Mononuclear cell (primary cell): ENCODE results near the gene TOP1. TPM values are rescaled to one million over a fixed set of nuclear protein-coding genes. Genes with fewer than 3 reads are reported as not detected.

Source experiments
- H3K27me3 ChIP-seq: 2 replicates; pipeline ENCODE4 v1.6.0; 2011; ENCODE audit warnings: low read length, control low read depth; ENCODE audit not compliant: insufficient read depth
- H3K4me1 ChIP-seq: 2 replicates; pipeline ENCODE4 v1.5.1; 2011; ENCODE audit warnings: mild to moderate bottlenecking, low read length, control low read depth; ENCODE audit not compliant: insufficient read depth
- H3K4me3 ChIP-seq: 2 replicates; pipeline ENCODE4 v1.5.1; 2011; ENCODE audit warnings: mild to moderate bottlenecking, low read length, moderate library complexity
- H3K9me3 ChIP-seq: 2 replicates; pipeline ENCODE4 v1.5.1; 2011; ENCODE audit warnings: low read depth, mild to moderate bottlenecking, control low read depth, low read length
- total RNA-seq: library from RNA; depleted of rRNA; stranded (reverse); fragments of >200 nt; gene quantifications from one replicate; pipeline ENCODE4 v1.2.3, GENCODE V29; 2012

The TOP1 gene
- total RNA-seq, 1 donor = 26.2 TPM

DNA sequence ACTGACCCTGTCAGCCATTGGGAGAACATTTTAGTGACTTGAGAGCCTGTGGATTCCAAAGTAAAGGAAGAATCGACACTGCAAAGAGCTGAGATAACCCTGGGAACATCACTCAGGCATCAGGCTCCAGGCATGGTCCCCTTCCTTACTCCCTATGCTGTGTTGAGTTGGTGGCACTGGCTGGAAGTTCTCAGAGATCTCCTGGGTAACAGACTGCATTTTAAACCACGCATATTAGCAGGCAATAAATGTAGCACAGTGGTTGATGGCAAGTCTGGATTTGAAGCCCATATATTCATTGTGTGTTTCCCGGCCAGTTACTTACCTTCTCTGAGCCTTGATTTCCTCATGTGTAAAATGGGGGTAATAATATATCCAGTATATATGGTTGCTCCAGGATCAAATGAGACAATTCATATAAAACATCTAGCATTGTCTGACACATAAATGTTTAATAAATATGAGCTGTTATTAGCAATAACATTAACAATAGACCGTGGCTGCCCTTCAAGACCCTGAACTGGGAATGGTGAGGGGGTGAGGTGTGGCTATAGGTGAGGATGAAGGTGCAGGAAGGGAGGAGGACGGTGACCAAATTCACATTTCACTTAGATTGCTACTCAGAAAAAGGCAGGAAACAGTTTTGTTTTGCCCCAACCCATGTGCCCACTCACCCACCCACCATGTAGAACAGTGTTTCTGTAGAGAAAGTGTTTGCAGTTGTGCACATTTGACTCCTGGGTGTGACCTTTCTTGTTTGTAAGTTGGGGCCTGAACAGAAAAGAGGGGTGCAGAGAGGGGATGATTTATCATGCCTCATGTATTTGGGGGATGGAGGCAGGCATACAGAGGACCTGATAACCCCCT, 110.8 kb downstream of the TOP1 start:
- peaks cover 58% of the 10 kb centered on the region for H3K4me1 ChIP-seq
- H3K9me3 ChIP-seq = no peaks in the 10 kb centered on the region
- no peaks in the 10 kb centered on the region for H3K27me3 ChIP-seq
- peak overlapping the region; percentile 76 for H3K4me3 ChIP-seq

DNA sequence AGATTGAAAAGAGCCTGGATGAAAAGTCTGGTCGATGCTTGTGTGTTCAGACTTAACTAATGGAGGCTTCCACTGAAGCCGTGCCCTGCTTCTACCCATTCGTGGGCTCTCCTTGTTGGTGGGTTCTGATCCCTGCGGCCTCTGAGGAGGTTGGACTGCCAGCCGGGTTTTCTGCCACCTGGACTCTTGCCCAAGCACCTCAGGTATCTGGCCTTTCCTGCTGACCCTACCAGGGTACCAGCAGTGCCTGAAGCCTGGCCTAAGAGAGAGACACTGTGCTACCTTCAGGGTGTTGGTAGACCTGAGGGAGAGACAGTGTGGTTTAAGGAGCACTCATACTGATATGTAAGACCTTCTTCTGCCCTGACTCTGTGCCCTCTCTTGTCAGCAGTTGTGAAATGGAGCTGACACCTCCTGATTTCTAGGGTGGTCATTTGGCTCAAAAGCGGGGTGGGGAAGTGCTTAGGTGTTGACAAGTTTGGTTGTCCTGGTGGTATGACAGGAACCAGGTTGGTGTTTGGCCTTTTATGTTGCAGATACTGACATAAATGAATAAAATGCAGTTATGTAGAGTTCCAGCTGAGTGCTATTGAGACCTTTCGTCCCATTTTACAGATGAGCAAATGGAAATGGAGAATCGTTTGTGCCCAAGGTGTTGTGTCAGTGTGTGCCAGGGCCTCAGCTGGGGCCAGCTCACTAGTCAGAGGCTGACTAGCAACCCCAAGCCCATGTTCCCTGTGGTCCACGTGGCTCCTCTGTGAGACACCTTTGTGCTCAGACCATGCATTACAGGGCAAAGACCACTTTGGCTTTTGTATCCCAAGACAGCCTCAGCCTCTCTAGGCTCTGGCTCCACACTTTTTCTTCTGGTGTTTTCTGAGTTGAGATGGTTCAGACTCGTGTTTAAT, 111.9 kb downstream of the TOP1 start:
- H3K4me1 ChIP-seq = peaks cover 68% of the 10 kb centered on the region
- no peaks in the 10 kb centered on the region for H3K27me3 ChIP-seq
- H3K4me3 ChIP-seq = peak overlapping the region; percentile 18
- no peaks in the 10 kb centered on the region for H3K9me3 ChIP-seq

DNA sequence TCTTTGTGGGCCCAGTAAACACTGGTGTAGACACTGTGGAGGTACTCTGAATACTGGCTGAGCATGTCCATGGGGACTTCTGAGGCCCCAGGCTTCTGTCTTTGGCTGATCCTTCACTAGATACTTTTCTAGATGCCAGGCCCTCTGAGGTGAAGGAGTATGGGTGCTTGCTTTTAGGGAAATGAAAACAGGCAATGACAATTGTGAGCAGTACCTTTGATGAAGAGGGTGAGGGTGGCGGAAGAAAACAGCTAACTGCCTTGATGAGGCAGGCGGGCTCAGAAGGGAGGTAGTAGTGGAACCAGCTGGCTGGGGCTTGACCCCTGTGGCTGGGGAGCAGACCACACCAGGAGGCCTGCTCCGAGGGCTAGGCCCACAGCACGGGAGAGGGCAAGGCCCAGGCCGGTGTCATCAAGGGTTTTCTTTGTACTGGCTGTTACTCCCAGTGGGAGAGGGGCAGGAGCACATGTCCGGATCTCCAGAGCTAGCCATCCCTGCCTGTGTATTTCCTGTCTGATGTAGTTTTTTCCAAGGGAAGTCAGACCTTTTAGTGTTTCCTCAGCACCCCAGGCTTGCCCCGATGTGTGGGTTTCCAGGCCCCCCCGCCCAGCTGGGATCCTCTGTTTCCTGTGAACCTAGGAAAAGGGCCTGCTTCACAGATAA, 112.7 kb downstream of the TOP1 start:
- Histone ChIP-seq H3K4me3 (no peak overlapping the region), H3K4me1 (peaks cover 72% of the 10 kb centered on the region), H3K9me3 (no peaks in the 10 kb centered on the region), H3K27me3 (no peaks in the 10 kb centered on the region)

DNA sequence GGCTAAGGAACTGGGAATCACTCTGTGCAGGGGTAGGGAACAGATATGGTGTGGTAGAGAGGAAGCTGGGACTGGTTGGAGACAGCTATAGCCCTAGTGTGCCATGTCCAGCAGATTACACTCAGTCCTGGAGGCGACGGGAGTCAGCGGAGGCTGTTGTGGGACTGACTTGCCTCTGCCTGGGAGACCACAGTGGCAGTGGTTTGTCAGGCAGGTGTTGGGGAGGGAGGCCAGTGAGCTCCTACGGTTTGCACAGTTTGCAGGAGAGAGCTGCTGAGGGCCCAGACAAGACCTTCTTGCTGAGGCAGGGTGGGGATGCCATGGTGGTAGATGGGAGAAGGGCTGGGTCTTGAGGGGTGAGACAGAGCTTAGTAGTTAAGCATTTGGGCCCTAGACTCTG, 113.6 kb downstream of the TOP1 start:
- Histone ChIP-seq H3K4me1 (peaks cover 77% of the 10 kb centered on the region), H3K27me3 (no peaks in the 10 kb centered on the region), H3K4me3 (no peak overlapping the region)

GRCh38 chr20:41142919-41143318, 114.3 kb downstream of the TOP1 start:
- H3K9me3 ChIP-seq = no peaks in the 10 kb centered on the region
- H3K4me3 ChIP-seq = no peak overlapping the region
- H3K4me1 ChIP-seq = peaks cover 78% of the 10 kb centered on the region
- H3K27me3 ChIP-seq = no peaks in the 10 kb centered on the region

More for the DNA sequence above, 113.6 kb downstream of the TOP1 start:
- no peaks in the 10 kb centered on the region for H3K9me3 ChIP-seq

DNA sequence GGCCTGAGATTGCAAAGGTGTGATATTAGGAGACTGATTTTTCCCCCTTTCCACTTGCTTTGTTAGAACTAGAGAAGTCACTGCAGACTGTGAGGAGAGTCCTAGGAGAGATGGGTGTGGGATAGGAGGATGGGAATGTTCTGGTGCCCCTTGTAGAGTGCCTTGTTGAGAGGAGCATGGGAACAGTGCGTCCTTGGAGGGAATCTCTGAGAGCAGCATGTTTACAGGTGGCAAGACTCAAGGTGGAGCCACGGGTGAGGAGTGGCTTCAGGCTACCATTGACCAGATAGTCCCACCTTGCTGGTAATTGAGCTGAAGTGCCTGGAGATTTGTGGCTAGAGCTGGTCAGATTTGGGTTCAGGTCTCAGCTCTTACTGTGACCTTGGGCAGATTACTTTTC, 114.7 kb downstream of the TOP1 start:
- Histone ChIP-seq H3K4me1 (peaks cover 80% of the 10 kb centered on the region), H3K4me3 (no peak overlapping the region), H3K9me3 (no peaks in the 10 kb centered on the region), H3K27me3 (no peaks in the 10 kb centered on the region)

DNA sequence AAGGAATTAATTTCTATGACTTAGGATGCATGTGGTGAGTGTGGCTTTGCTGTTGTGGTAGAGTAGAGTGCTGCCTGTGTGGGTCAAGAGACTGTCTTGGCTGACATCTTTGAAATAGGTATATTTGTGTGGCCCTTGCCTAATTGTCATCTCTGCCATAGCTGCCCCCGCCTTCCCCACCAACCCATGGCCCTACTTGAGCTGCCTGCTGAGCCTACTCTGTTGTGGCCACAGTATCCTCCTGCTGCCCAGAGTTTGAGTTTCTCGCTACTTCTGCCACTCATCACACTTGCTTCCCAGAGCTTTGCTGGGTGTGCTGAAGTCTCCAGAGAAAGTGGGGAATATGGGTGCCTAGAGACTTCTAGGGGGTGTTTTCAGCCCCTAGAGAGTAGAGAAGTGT, 116.7 kb downstream of the TOP1 start:
- no peak overlapping the region for H3K4me3 ChIP-seq
- peaks cover 92% of the 10 kb centered on the region for H3K4me1 ChIP-seq
- no peaks in the 10 kb centered on the region for H3K9me3 ChIP-seq
- H3K27me3 ChIP-seq = no peaks in the 10 kb centered on the region

- Histone ChIP-seq H3K4me1 (peaks cover 92% of the 10 kb centered on the region), H3K9me3 (no peaks in the 10 kb centered on the region), H3K4me3 (no peak overlapping the region), H3K27me3 (no peaks in the 10 kb centered on the region)
These were observed 117.4 kb downstream of the TOP1 start for GRCh38 chr20:41145821-41146620.

DNA sequence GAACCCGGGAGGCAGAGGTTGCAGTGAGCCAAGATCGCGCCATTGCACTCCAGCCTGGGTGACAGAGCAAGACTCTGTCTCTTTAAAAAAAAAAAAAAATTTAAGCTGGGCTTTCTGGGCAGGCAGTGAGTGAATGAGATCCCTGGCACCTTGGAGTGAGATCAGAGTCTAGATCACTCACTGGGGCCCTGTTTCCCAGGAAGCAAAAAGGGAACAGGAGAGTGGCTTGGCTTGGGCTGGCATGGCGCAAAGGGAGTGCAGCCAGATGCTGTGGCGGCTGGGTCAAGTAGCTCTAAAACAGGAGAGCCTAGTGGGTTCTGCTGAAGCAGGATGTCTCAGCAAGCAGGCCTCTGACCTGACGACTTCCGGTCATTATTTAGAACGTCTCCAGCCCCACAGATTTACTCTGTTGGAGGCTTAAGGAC, 119.2 kb downstream of the TOP1 start:
- H3K4me3 ChIP-seq = no peak overlapping the region
- H3K27me3 ChIP-seq = no peaks in the 10 kb centered on the region
- H3K9me3 ChIP-seq = no peaks in the 10 kb centered on the region
- peaks cover 93% of the 10 kb centered on the region for H3K4me1 ChIP-seq

GRCh38 chr20:41148942-41149341, 120.3 kb downstream of the TOP1 start:
- Histone ChIP-seq H3K4me3 (no peak overlapping the region), H3K9me3 (no peaks in the 10 kb centered on the region), H3K4me1 (peaks cover 92% of the 10 kb centered on the region), H3K27me3 (no peaks in the 10 kb centered on the region)

DNA sequence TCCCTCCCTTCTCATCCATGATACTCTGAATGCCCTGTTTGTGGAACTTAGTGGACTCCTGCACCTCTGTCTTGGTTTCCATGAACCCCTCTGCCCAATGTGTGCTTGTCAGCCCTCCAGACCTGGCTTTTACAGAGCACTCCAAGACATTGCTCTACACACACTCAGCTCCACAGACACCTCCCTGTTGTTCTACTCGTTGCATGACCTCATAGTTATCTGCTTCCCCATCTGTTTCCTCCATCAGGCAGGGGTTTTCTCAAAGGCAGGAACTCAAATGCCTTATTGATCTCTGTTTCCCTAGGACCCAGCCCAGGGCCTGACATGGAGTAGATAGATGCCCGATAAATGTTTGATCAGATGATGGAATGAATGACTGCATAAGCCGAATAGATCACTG, 122.0 kb downstream of the TOP1 start:
- no peaks in the 10 kb centered on the region for H3K9me3 ChIP-seq
- H3K27me3 ChIP-seq = no peaks in the 10 kb centered on the region
- no peak overlapping the region for H3K4me3 ChIP-seq
- H3K4me1 ChIP-seq = peaks cover 92% of the 10 kb centered on the region

- Histone ChIP-seq H3K27me3 (no peaks in the 10 kb centered on the region), H3K4me3 (no peak overlapping the region), H3K9me3 (no peaks in the 10 kb centered on the region), H3K4me1 (peaks cover 92% of the 10 kb centered on the region)
These were observed 122.7 kb downstream of the TOP1 start for GRCh38 chr20:41151134-41151869.

- Histone ChIP-seq H3K9me3 (no peaks in the 10 kb centered on the region), H3K4me3 (no peak overlapping the region), H3K4me1 (peaks cover 92% of the 10 kb centered on the region), H3K27me3 (no peaks in the 10 kb centered on the region)
These were observed 123.6 kb downstream of the TOP1 start for GRCh38 chr20:41152108-41152757.
